HEK293 (cell line): ENCODE data around the gene PLD5.
A peak's percentile ranks its signal among the peaks of the same experiment; 100 is the strongest.
"Not testable (repeated sequence)": the region's sequence is repeated elsewhere in the genome, so short reads cannot be mapped to it uniquely, and the experiment has no call there.

Source experiments
- CTCF ChIA-PET: fragments of 350-600 bp; formaldehyde crosslinking; extraction: SDS; loops from one replicate; lab custom pipeline; 2021; ENCODE audit warnings: antibody characterized with exemption; lab: Yijun Ruan, JAX
- POLR2A ChIA-PET: fragments of 300-600 bp; formaldehyde crosslinking; extraction: SDS; loops from one replicate; lab custom pipeline; 2020; ENCODE audit warnings: antibody characterized with exemption, inconsistent platforms; lab: Yijun Ruan, JAX
- H3K27ac ChIP-seq: fragments of 200-500 bp; sonication (Bioruptor generic); 2 replicates; pipeline ENCODE4 v1.5.1; 2014; ENCODE audit warnings: low read depth, low read length, control low read depth, inconsistent platforms; ENCODE audit errors: extremely low read depth
- H3K36me3 ChIP-seq, 2 experiments: fragments of 200-500 bp in 1 of 2; sonication (Bioruptor generic) in 1 of 2; 1 replicate in 1 of 2; 2 replicates in 1 of 2; pipeline ENCODE4 v1.5.1; 2014 to 2017; ENCODE audit warnings: inconsistent platforms in 2 of 2, low read length in 2 of 2; ENCODE audit not compliant: control insufficient read depth in 2 of 2, insufficient read depth in 1 of 2
- H3K4me1 ChIP-seq: fragments of 200-500 bp; sonication (Bioruptor generic); 2 replicates; pipeline ENCODE4 v1.5.1; 2014; ENCODE audit warnings: mild to moderate bottlenecking, low read length, inconsistent platforms; ENCODE audit not compliant: control insufficient read depth, insufficient read depth
- H3K4me3 ChIP-seq: 2 replicates; pipeline ENCODE4 v1.5.1; 2011; ENCODE audit warnings: low read depth, mild to moderate bottlenecking, control low read depth, low read length, moderate library complexity
- H3K9me3 ChIP-seq: fragments of 200-500 bp; sonication (Bioruptor generic); 2 replicates; pipeline ENCODE4 v1.5.1; 2014; ENCODE audit warnings: low read depth, low read length, inconsistent platforms; ENCODE audit not compliant: control insufficient read depth, insufficient read depth
- KLF16 ChIP-seq: fragments of 450-650 bp; formaldehyde crosslinking; IDR thresholded peaks from 2 replicates; pipeline ENCODE4 v1.5.1; 2017; ENCODE audit warnings: missing biosample characterization, missing genetic modification characterization
- MYNN ChIP-seq: fragments of 450-650 bp; formaldehyde crosslinking; IDR thresholded peaks from 2 replicates; pipeline ENCODE4 v1.5.1; 2016; ENCODE audit warnings: missing biosample characterization, missing genetic modification characterization, borderline replicate concordance
- PRDM4 ChIP-seq: fragments of 450-650 bp; formaldehyde crosslinking; IDR thresholded peaks from 2 replicates; pipeline ENCODE4 v1.5.1; 2017; ENCODE audit warnings: missing biosample characterization, missing genetic modification characterization
- SCRT2 ChIP-seq: fragments of 450-650 bp; formaldehyde crosslinking; IDR thresholded peaks from 2 replicates; pipeline ENCODE4 v1.5.1; 2016; ENCODE audit warnings: missing biosample characterization, missing genetic modification characterization
- SP7 ChIP-seq: fragments of 450-650 bp; formaldehyde crosslinking; IDR thresholded peaks from 2 replicates; pipeline ENCODE4 v1.5.1; 2016; ENCODE audit warnings: missing biosample characterization, missing genetic modification characterization
- TRIM28 ChIP-seq: IDR thresholded peaks from 2 replicates; pipeline ENCODE4 v1.6.1; 2011; ENCODE audit warnings: low read length, control low read depth, borderline replicate concordance
- ZBTB20 ChIP-seq: fragments of 450-650 bp; formaldehyde crosslinking; IDR thresholded peaks from 2 replicates; pipeline ENCODE4 v1.5.1; 2016; ENCODE audit warnings: missing biosample characterization, missing genetic modification characterization
- ZFHX2 ChIP-seq: fragments of 450-650 bp; formaldehyde crosslinking; conservative IDR thresholded peaks from 2 replicates; pipeline ENCODE4 v1.5.1; 2016; ENCODE audit warnings: missing biosample characterization, missing genetic modification characterization
- ZNF10 ChIP-seq: fragments of 450-650 bp; formaldehyde crosslinking; IDR thresholded peaks from 2 replicates; pipeline ENCODE4 v1.5.1; 2017; ENCODE audit warnings: missing biosample characterization, missing genetic modification characterization
- ZNF18 ChIP-seq: fragments of 450-650 bp; formaldehyde crosslinking; IDR thresholded peaks from 2 replicates; pipeline ENCODE4 v1.5.1; 2016; ENCODE audit warnings: missing biosample characterization, missing genetic modification characterization
- ZNF202 ChIP-seq: fragments of 450-650 bp; formaldehyde crosslinking; IDR thresholded peaks from 2 replicates; pipeline ENCODE4 v1.5.1; 2016; ENCODE audit warnings: missing biosample characterization, missing genetic modification characterization, borderline replicate concordance
- ZNF24 ChIP-seq: fragments of 450-650 bp; formaldehyde crosslinking; IDR thresholded peaks from 2 replicates; pipeline ENCODE4 v1.5.1; 2016; ENCODE audit warnings: missing biosample characterization, missing genetic modification characterization
- ZNF292 ChIP-seq: fragments of 450-650 bp; formaldehyde crosslinking; IDR thresholded peaks from 2 replicates; pipeline ENCODE4 v1.5.1; 2016; ENCODE audit warnings: low read depth, missing biosample characterization, missing genetic modification characterization, borderline replicate concordance
- ZNF391 ChIP-seq: fragments of 450-650 bp; formaldehyde crosslinking; IDR thresholded peaks from 2 replicates; pipeline ENCODE4 v1.5.1; 2016; ENCODE audit warnings: low read depth, missing biosample characterization, missing genetic modification characterization, borderline replicate concordance
- ZNF404 ChIP-seq: fragments of 450-650 bp; formaldehyde crosslinking; IDR thresholded peaks from 2 replicates; pipeline ENCODE4 v1.5.1; 2017; ENCODE audit warnings: missing biosample characterization, missing genetic modification characterization
- ZNF510 ChIP-seq: fragments of 450-650 bp; formaldehyde crosslinking; IDR thresholded peaks from 2 replicates; pipeline ENCODE4 v1.5.1; 2018; ENCODE audit warnings: mild to moderate bottlenecking, missing genetic modification characterization, missing biosample characterization; ENCODE audit not compliant: insufficient replicate concordance
- ZNF549 ChIP-seq: fragments of 450-650 bp; IDR thresholded peaks from 2 replicates; pipeline ENCODE4 v1.5.1; 2018; ENCODE audit warnings: missing biosample characterization, missing genetic modification characterization, mild to moderate bottlenecking, inconsistent platforms, moderate library complexity
- ZNF658 ChIP-seq: fragments of 450-650 bp; formaldehyde crosslinking; IDR thresholded peaks from 2 replicates; pipeline ENCODE4; 2016; ENCODE audit warnings: missing biosample characterization, missing genetic modification characterization
- ZNF777 ChIP-seq: fragments of 450-650 bp; formaldehyde crosslinking; IDR thresholded peaks from 2 replicates; pipeline ENCODE4 v1.5.1; 2017; ENCODE audit warnings: missing biosample characterization, missing genetic modification characterization, borderline replicate concordance
- ZNF791 ChIP-seq: fragments of 450-650 bp; formaldehyde crosslinking; IDR thresholded peaks from 2 replicates; pipeline ENCODE4 v1.5.1; 2016; ENCODE audit warnings: missing biosample characterization, missing genetic modification characterization
- ZSCAN23 ChIP-seq: fragments of 450-650 bp; formaldehyde crosslinking; IDR thresholded peaks from 2 replicates; pipeline ENCODE4 v1.5.1; 2016; ENCODE audit warnings: missing biosample characterization, missing genetic modification characterization
- ZSCAN30 ChIP-seq: fragments of 450-650 bp; IDR thresholded peaks from 2 replicates; pipeline ENCODE4 v1.5.1; 2018; ENCODE audit warnings: missing biosample characterization, mild to moderate bottlenecking, missing genetic modification characterization, moderate library complexity

PLD5 gene

GRCh38 chr1:242214455-242214854 is 310.0 kb downstream of the PLD5 start:
- H3K36me3 ChIP-seq, H3K4me1 ChIP-seq, H3K27ac ChIP-seq, H3K9me3 ChIP-seq, POLR2A ChIA-PET, H3K4me3 ChIP-seq, CTCF ChIA-PET: not testable (repeated sequence)
- TF ChIP-seq SCRT2 (tag by site-specific recombination): peak; percentile 56; the same call in 1 of the 2 replicates

- POLR2A ChIA-PET, H3K4me3 ChIP-seq, H3K27ac ChIP-seq, H3K4me1 ChIP-seq, H3K36me3 ChIP-seq, H3K9me3 ChIP-seq: not testable (repeated sequence)
- CTCF ChIA-PET: interaction anchor here (0.6 kb wide), 1 partner anchor 1909 kb away, joined by 3 read pairs; no protein-coding TSS in a partner anchor
Measured at GRCh38 chr1:242212961-242213360, 311.5 kb downstream of the PLD5 start.

GRCh38 chr1:242212401-242212800 is 312.1 kb downstream of the PLD5 start:
- Histone ChIP-seq H3K4me3 (no peak overlapping the region), H3K9me3 (peaks cover 2% of the 10 kb centered on the region)
- POLR2A ChIA-PET: no interaction called here

GRCh38 chr1:242211254-242212022 is 313.1 kb downstream of the PLD5 start:
- ChIA-PET POLR2A (no interaction called here), CTCF (interaction anchor here (0.7 to 1.1 kb wide), 3 partner anchors 10 to 452 kb away, joined by 3 to 4 read pairs (median 3); no protein-coding TSS in a partner anchor)
- Histone ChIP-seq H3K4me1 (no peaks in the 10 kb centered on the region), H3K9me3 (peaks cover 2% of the 10 kb centered on the region), H3K36me3 (no peaks in the 10 kb centered on the region), H3K4me3 (no peak overlapping the region), H3K27ac (no peak overlapping the region)
- TF ChIP-seq ZNF658 (tag by site-specific recombination): no peak
- no peak for TF ChIP-seq ZNF202 (tag by site-specific recombination)
- TF ChIP-seq ZNF391 (tag by site-specific recombination): no peak
- no peak for TF ChIP-seq MYNN (tag by site-specific recombination)
- no peak for TF ChIP-seq PRDM4 (tag by site-specific recombination)
- no peak for TF ChIP-seq ZNF777 (tag by site-specific recombination)
- no peak for TF ChIP-seq ZSCAN30 (tag by site-specific recombination)
- TF ChIP-seq ZNF18 (tag by site-specific recombination): no peak
- TF ChIP-seq ZNF404 (tag by site-specific recombination): no peak
- TF ChIP-seq ZNF292 (tag by site-specific recombination): no peak

More at GRCh38 chr1:242212401-242212800, 312.1 kb downstream of the PLD5 start:
- H3K27ac ChIP-seq: no peak overlapping the region
- H3K36me3 ChIP-seq: no peaks in the 10 kb centered on the region
- CTCF ChIA-PET: interaction anchor here (0.7 kb wide), 1 partner anchor 451 kb away, joined by 4 read pairs; no protein-coding TSS in a partner anchor
- no peaks in the 10 kb centered on the region for H3K4me1 ChIP-seq
- TF ChIP-seq SP7 (tag by site-specific recombination) (no peak), ZNF292 (tag by site-specific recombination) (no peak), ZNF549 (no peak), ZSCAN23 (no peak), ZNF510 (tag by site-specific recombination) (no peak), ZNF10 (tag by site-specific recombination) (no peak), ZNF24 (tag by site-specific recombination) (no peak), ZNF791 (tag by site-specific recombination) (no peak), ZFHX2 (no peak), TRIM28 (no peak), ZBTB20 (tag by site-specific recombination) (no peak), KLF16 (no peak)

- H3K4me1 ChIP-seq, H3K9me3 ChIP-seq, POLR2A ChIA-PET, H3K4me3 ChIP-seq, H3K36me3 ChIP-seq, H3K27ac ChIP-seq: not testable (repeated sequence)
- CTCF ChIA-PET: interaction anchor here (0.6 to 0.7 kb wide), 2 partner anchors 56 to 64 kb away, joined by 3 read pairs; no protein-coding TSS in a partner anchor
Measured at GRCh38 chr1:242210316-242210715, 314.2 kb downstream of the PLD5 start.
